ENCODE results near the gene GRHL3. TPM values are rescaled to one million over a fixed set of nuclear protein-coding genes. Genes with fewer than 3 reads are reported as not detected.

GRHL3 gene
- total RNA-seq, 1 experiment from 2014 or later, result 2.5 TPM

DNA sequence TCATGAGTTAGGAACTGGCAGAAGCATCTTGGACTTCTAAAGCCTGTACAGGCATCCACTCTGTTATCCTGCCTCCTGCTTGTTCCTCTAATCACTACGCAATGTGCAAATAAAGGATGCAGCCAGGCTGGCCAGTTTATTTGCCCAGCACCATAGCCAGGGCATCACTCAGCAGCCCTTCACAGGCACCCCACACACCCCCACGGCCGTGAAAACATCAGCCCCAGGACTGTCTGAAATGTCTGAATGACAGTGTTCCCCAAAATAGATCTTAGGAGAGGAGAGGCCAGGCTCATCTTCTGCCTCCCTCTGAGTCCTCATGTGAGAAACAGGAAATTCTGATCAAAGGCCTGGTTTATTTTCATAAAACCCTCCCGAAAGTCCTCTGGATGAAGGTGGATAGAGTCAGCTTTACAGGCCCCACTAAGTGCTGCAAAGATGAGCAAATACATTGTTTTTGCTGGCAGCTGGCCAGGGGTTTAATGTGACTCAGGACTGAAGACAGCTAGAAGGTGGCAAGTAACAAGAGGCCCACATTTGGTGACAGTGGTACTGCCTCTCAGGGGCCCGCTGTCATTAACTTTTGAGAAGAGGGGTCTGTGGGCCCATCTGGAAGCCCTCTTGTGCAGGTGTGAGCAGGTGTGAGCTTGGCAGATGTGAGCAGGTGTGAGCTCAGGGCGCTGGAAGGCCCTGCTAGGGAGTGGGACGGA is 32.9 kb downstream of the GRHL3 start:
- DNase-seq (ENCODE audit: low spot score) (no peak), ATAC-seq (no peak)

DNA sequence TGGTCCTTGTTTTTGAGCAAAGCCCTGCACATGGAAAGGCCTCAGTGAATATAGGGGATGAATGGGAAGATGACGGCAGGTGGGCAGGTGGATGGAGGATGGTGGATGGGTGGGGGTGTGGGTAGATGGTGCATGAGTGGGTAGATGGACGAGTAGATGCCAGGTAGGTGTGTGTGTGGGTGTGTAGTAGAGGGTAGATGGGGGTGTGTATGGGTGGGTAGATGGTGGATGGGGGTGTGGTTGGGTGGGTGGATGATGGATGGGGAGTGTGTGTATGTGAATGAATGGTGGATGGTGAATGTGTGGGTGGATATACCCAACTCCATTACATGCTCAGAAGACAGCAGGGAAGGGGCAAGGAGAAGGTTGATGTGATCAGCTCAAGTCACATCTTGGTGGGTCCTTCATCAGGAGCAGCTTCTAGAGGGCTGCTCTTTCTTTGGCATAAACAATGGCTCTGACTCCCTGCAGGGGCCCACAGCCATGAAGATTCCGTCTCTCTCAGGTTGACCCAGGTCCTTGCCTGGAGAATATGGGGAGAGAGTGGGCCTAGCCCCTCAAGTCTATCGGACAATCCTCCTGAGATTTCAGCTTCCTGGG is 34.2 kb downstream of the GRHL3 start:
- no peak for DNase-seq (ENCODE audit: low spot score)
- H3K27ac Mint-ChIP-seq, result no peak overlapping the region
- no peaks in the 10 kb centered on the region for H3K36me3 Mint-ChIP-seq
- no peak for ATAC-seq
- H3K27me3 Mint-ChIP-seq (ENCODE audit: low read depth), result no peaks in the 10 kb centered on the region
- H3K9me3 Mint-ChIP-seq, result no peaks in the 10 kb centered on the region
- CTCF ChIA-PET, result interaction anchor here (1.1 kb wide), 1 partner anchor 152 kb away, joined by 3 read pairs; no protein-coding TSS in a partner anchor
- no peaks in the 10 kb centered on the region for H3K4me1 Mint-ChIP-seq
- POLR2A ChIA-PET, result no interaction called here
- no peak overlapping the region for H3K4me3 Mint-ChIP-seq
- TF ChIP-seq ZNF423 (CRISPR knock-in tag; IDR thresholded peaks at IDR 0.05) (no peak), CREM (CRISPR knock-in tag; IDR thresholded peaks at IDR 0.05) (no peak), GABPB1 (CRISPR knock-in tag; IDR thresholded peaks at IDR 0.05) (no peak), ZBTB21 (CRISPR knock-in tag; IDR thresholded peaks at IDR 0.05; ENCODE audit: borderline replicate concordance) (no peak), NR3C1 (CRISPR knock-in tag; conservative IDR thresholded peaks at IDR 0.05; ENCODE audit: low read depth) (no peak), SMAD3 (CRISPR knock-in tag; IDR thresholded peaks at IDR 0.05; ENCODE audit: borderline replicate concordance) (no peak), ZNF263 (CRISPR knock-in tag; IDR thresholded peaks at IDR 0.05; ENCODE audit: low read depth) (no peak), FOXP1 (CRISPR knock-in tag; IDR thresholded peaks at IDR 0.05; ENCODE audit: borderline replicate concordance) (no peak), ETV6 (CRISPR knock-in tag; IDR thresholded peaks at IDR 0.05) (no peak), JAZF1 (CRISPR knock-in tag; IDR thresholded peaks at IDR 0.05) (no peak)
- TF ChIP-seq, protein P1, sequence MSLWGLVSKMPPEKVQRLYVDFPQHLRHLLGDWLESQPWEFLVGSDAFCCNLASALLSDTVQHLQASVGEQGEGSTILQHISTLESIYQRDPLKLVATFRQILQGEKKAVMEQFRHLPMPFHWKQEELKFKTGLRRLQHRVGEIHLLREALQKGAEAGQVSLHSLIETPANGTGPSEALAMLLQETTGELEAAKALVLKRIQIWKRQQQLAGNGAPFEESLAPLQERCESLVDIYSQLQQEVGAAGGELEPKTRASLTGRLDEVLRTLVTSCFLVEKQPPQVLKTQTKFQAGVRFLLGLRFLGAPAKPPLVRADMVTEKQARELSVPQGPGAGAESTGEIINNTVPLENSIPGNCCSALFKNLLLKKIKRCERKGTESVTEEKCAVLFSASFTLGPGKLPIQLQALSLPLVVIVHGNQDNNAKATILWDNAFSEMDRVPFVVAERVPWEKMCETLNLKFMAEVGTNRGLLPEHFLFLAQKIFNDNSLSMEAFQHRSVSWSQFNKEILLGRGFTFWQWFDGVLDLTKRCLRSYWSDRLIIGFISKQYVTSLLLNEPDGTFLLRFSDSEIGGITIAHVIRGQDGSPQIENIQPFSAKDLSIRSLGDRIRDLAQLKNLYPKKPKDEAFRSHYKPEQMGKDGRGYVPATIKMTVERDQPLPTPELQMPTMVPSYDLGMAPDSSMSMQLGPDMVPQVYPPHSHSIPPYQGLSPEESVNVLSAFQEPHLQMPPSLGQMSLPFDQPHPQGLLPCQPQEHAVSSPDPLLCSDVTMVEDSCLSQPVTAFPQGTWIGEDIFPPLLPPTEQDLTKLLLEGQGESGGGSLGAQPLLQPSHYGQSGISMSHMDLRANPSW (CRISPR knock-in tag; conservative IDR thresholded peaks at IDR 0.05; ENCODE audit: low read depth), result no peak

More for the DNA sequence above, 32.9 kb downstream of the GRHL3 start:
- Mint-ChIP-seq H3K36me3 (no peaks in the 10 kb centered on the region), H3K4me1 (no peaks in the 10 kb centered on the region), H3K27me3 (ENCODE audit: low read depth) (no peaks in the 10 kb centered on the region), H3K9me3 (no peaks in the 10 kb centered on the region), H3K27ac (no peak overlapping the region), H3K4me3 (no peak overlapping the region)
- CTCF ChIA-PET, result interaction anchor here (0.5 to 1.1 kb wide), 2 partner anchors 104 to 150 kb away, joined by 3 read pairs; no protein-coding TSS in a partner anchor
- POLR2A ChIA-PET, result no interaction called here
- TF ChIP-seq, protein P2, sequence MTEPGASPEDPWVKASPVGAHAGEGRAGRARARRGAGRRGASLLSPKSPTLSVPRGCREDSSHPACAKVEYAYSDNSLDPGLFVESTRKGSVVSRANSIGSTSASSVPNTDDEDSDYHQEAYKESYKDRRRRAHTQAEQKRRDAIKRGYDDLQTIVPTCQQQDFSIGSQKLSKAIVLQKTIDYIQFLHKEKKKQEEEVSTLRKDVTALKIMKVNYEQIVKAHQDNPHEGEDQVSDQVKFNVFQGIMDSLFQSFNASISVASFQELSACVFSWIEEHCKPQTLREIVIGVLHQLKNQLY (CRISPR knock-in tag; IDR thresholded peaks at IDR 0.05), result no peak
- TF ChIP-seq SMAD4 (CRISPR knock-in tag; IDR thresholded peaks at IDR 0.05) (no peak), KAT7 (CRISPR knock-in tag; IDR thresholded peaks at IDR 0.05; ENCODE audit: borderline replicate concordance) (no peak), NFE2L1 (CRISPR knock-in tag; IDR thresholded peaks at IDR 0.05) (no peak), TCF7 (CRISPR knock-in tag; IDR thresholded peaks at IDR 0.05; ENCODE audit: low read depth) (no peak), FOXP1 (CRISPR knock-in tag; IDR thresholded peaks at IDR 0.05; ENCODE audit: borderline replicate concordance) (no peak), ZNF138 (CRISPR knock-in tag; conservative IDR thresholded peaks at IDR 0.05) (no peak), NR2C2 (CRISPR knock-in tag; IDR thresholded peaks at IDR 0.05) (no peak), ETV6 (CRISPR knock-in tag; IDR thresholded peaks at IDR 0.05) (no peak), NR1H2 (CRISPR knock-in tag; IDR thresholded peaks at IDR 0.05) (no peak), ZBTB21 (CRISPR knock-in tag; IDR thresholded peaks at IDR 0.05; ENCODE audit: borderline replicate concordance) (no peak), FOXK1 (CRISPR knock-in tag; IDR thresholded peaks at IDR 0.05) (no peak), ELF4 (CRISPR knock-in tag; IDR thresholded peaks at IDR 0.05; ENCODE audit: low read depth) (no peak), SOX15 (CRISPR knock-in tag; IDR thresholded peaks at IDR 0.05) (no peak), FOXJ3 (CRISPR knock-in tag; IDR thresholded peaks at IDR 0.05; ENCODE audit: borderline replicate concordance) (no peak), ZNF219 (CRISPR knock-in tag; IDR thresholded peaks at IDR 0.05; ENCODE audit: borderline replicate concordance) (no peak), EMX1 (CRISPR knock-in tag; IDR thresholded peaks at IDR 0.05) (no peak)
- TF ChIP-seq, protein P3, sequence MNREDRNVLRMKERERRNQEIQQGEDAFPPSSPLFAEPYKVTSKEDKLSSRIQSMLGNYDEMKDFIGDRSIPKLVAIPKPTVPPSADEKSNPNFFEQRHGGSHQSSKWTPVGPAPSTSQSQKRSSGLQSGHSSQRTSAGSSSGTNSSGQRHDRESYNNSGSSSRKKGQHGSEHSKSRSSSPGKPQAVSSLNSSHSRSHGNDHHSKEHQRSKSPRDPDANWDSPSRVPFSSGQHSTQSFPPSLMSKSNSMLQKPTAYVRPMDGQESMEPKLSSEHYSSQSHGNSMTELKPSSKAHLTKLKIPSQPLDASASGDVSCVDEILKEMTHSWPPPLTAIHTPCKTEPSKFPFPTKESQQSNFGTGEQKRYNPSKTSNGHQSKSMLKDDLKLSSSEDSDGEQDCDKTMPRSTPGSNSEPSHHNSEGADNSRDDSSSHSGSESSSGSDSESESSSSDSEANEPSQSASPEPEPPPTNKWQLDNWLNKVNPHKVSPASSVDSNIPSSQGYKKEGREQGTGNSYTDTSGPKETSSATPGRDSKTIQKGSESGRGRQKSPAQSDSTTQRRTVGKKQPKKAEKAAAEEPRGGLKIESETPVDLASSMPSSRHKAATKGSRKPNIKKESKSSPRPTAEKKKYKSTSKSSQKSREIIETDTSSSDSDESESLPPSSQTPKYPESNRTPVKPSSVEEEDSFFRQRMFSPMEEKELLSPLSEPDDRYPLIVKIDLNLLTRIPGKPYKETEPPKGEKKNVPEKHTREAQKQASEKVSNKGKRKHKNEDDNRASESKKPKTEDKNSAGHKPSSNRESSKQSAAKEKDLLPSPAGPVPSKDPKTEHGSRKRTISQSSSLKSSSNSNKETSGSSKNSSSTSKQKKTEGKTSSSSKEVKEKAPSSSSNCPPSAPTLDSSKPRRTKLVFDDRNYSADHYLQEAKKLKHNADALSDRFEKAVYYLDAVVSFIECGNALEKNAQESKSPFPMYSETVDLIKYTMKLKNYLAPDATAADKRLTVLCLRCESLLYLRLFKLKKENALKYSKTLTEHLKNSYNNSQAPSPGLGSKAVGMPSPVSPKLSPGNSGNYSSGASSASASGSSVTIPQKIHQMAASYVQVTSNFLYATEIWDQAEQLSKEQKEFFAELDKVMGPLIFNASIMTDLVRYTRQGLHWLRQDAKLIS (CRISPR knock-in tag; IDR thresholded peaks at IDR 0.05; ENCODE audit: borderline replicate concordance), result no peak
- TF ChIP-seq, protein P4, sequence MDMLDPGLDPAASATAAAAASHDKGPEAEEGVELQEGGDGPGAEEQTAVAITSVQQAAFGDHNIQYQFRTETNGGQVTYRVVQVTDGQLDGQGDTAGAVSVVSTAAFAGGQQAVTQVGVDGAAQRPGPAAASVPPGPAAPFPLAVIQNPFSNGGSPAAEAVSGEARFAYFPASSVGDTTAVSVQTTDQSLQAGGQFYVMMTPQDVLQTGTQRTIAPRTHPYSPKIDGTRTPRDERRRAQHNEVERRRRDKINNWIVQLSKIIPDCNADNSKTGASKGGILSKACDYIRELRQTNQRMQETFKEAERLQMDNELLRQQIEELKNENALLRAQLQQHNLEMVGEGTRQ (CRISPR knock-in tag; IDR thresholded peaks at IDR 0.05), result no peak
- TF ChIP-seq, protein P5, sequence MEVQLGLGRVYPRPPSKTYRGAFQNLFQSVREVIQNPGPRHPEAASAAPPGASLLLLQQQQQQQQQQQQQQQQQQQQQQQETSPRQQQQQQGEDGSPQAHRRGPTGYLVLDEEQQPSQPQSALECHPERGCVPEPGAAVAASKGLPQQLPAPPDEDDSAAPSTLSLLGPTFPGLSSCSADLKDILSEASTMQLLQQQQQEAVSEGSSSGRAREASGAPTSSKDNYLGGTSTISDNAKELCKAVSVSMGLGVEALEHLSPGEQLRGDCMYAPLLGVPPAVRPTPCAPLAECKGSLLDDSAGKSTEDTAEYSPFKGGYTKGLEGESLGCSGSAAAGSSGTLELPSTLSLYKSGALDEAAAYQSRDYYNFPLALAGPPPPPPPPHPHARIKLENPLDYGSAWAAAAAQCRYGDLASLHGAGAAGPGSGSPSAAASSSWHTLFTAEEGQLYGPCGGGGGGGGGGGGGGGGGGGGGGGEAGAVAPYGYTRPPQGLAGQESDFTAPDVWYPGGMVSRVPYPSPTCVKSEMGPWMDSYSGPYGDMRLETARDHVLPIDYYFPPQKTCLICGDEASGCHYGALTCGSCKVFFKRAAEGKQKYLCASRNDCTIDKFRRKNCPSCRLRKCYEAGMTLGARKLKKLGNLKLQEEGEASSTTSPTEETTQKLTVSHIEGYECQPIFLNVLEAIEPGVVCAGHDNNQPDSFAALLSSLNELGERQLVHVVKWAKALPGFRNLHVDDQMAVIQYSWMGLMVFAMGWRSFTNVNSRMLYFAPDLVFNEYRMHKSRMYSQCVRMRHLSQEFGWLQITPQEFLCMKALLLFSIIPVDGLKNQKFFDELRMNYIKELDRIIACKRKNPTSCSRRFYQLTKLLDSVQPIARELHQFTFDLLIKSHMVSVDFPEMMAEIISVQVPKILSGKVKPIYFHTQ (CRISPR knock-in tag; IDR thresholded peaks at IDR 0.05), result no peak
